ENCODE results near the gene TIRAP.

- TF ChIP-seq CTCF (IDR thresholded peaks at IDR 0.05): no peak
- no peak for TF ChIP-seq POLR2A (IDR thresholded peaks at IDR 0.05)
These were observed 1.2 kb upstream of the TIRAP start for GRCh38 chr11:126281666-126282175.

Measured in heart left ventricle (tissue), 13 donors.